HG02943 (cell line): ENCODE data around the gene CD80.

Experiments used
- ATAC-seq: cut with Tn5 transposase; IDR thresholded peaks from one replicate; pipeline ENCODE4 v1.9.1; 2021; ENCODE audit warnings: mild to moderate bottlenecking, low read depth, moderate library complexity; ENCODE audit not compliant: unreplicated experiment

Gene CD80

DNA sequence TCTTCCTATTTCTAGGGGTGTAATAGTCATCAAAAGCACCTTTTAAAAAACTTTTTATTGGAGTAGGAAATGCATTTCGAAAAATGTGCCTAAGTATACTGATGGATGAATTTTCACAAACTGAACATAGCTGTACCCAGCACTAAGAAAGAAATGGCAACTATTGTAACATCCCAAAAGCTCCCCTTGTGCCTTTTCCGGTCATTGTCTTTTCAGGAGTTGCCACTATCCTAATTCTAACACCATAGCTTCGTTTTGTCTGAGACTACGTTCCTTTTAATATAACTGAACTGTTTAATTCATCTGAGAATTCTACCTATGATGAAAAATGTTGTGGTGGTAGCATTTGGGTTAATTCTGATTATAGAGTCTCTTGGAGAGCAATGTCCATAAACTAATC, 59.1 kb downstream of the CD80 start:
- ATAC-seq: no peak

GRCh38 chr3:119498186-119499011, 61.0 kb downstream of the CD80 start, which contains the start of gene TIMMDC1:
Gene TIMMDC1, plus strand, starts transcription at chr3:119498547. Its CDS starts 187 bp downstream, at chr3:119498734.
- peak; percentile 99 for ATAC-seq

- ATAC-seq: peak; percentile 24
Measured at GRCh38 chr3:119497820-119498185, 61.6 kb downstream of the CD80 start.

DNA sequence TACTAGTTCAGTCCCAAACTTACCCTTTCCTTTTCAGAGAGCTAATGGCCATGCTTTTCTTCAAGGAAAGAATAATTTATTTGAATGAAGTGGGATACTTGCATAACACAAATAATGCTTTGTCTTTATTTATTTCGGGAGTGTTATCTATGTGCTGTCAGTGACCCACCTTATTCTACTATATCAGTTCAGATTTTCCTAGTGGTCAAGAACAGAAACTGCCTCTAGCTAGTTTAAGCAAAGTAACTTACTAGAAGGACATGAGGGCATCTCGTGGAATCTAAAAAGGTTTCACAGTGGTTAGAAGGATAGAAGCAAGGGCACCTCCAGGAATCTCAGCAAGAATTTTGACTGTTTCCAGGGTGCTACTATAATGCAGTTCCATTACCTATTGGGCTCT, 64.8 kb downstream of the CD80 start:
- no peak for ATAC-seq

GRCh38 chr3:119492810-119493209, 66.6 kb downstream of the CD80 start:
- no peak for ATAC-seq

DNA sequence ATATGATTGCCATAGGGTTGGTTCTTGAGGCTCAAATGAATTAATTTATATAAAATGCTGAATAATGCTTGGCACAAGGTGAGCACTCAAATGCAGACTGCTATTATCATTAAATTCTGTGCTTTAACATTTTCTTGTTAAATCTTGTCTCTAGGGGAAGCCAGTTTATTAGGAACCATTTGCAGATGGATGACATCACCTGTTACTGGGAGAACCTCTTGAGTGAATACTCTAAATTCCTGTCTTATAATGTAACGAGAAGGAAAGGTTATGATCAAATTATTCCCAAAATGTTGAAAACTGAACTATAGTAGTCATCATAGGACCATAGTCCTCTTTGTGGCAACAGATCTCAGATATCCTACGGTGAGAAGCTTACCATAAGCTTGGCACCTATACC, 67.3 kb downstream of the CD80 start:
- ATAC-seq: no peak

- ATAC-seq: no peak
Measured at GRCh38 chr3:119490153-119490552, 69.3 kb downstream of the CD80 start.

DNA sequence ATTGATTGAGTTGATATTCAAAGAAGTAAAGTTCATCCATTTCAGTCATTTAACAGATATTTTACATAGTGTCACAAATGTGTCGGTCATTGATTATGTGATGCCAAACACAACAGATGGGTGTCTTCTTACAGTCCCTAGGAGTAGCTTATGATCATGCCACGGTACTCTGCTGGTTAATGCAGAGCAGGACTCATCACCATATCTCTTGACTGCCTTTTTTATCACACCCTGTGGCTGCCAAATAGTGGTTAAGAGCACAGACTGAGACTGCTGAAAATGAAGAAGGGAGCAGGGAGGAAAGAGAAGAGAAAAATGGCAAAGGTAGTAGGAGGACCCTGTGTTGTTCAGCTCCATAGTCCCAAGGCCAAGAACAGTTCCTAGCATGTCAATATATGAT, 73.9 kb downstream of the CD80 start:
- no peak for ATAC-seq

- no peak for ATAC-seq
Measured at GRCh38 chr3:119483101-119483500, 76.3 kb downstream of the CD80 start.

GRCh38 chr3:119481079-119481478, 78.3 kb downstream of the CD80 start:
- ATAC-seq: no peak
